H1 (cell line): ENCODE data around the gene MDM1.
A peak's percentile ranks its signal among the peaks of the same experiment; 100 is the strongest.

Source experiments
- CTCF ChIP-seq, 3 experiments: IDR thresholded peaks; 1 replicate in 2 of 3; 2 replicates in 1 of 3; pipeline versions ENCODE4 v1.5.1 to v1.6.1; 2011; ENCODE audit warnings: low read length in 3 of 3, mild to moderate bottlenecking in 3 of 3, inconsistent platforms in 2 of 3, low read depth in 1 of 3, moderate library complexity in 1 of 3; ENCODE audit not compliant: insufficient read depth in 1 of 3; ENCODE audit errors: control extremely low read depth in 1 of 3
- POLR2AphosphoS5 ChIP-seq: IDR thresholded peaks from 2 replicates; pipeline ENCODE4 v1.6.1; 2011; ENCODE audit warnings: low read depth, low read length
- RXRA ChIP-seq: IDR thresholded peaks from 2 replicates; pipeline ENCODE4 v1.6.1; 2011; ENCODE audit warnings: low read depth, mild to moderate bottlenecking, low read length, moderate library complexity; ENCODE audit not compliant: insufficient read depth
- SAP30 ChIP-seq: fragments of 300-600 bp; sonication (generic); IDR thresholded peaks from 2 replicates; pipeline ENCODE4 v1.7.1; 2012; ENCODE audit warnings: low read length, moderate library complexity, mild to moderate bottlenecking, inconsistent platforms; ENCODE audit not compliant: insufficient read depth, insufficient replicate concordance

- TF ChIP-seq CTCF (IDR thresholded peaks at IDR 0.05; ENCODE audit: control extremely low read depth in 1 of 3, insufficient read depth in 1 of 3, low read depth in 1 of 3, low read length in 3 of 3) (peak in 2 of 3 experiments; percentile 26 to 69; a peak in 2 of 4 replicates), SAP30 (no peak), RXRA (0 out of 2 replicates have a peak, but pooled peaks have one; percentile 85), POLR2AphosphoS5 (peak; percentile 85)
These were observed 26.6 kb upstream of the MDM1 start for GRCh38 chr12:68358532-68359485.
